DND-41 (cell line): Measurements from ENCODE around the gene ACCS.

Experiments used
- ATAC-seq: fragments of 200-7000 bp; cut with Tn5 transposase; 3 replicates; pipeline ENCODE4 v1.9.1; 2021; ENCODE audit warnings: low read depth; ENCODE audit not compliant: insufficient read depth
- DNase-seq: peaks from one replicate; pipeline ENCODE4 v3.0.0-alpha.2; 2020
- H2AFZ ChIP-seq: 2 replicates; pipeline ENCODE4 v1.6.0; 2012; ENCODE audit warnings: low read depth, low read length
- H3K27ac ChIP-seq: 2 replicates; pipeline ENCODE4 v1.5.1; 2012; ENCODE audit warnings: low read length, inconsistent platforms
- H3K27me3 ChIP-seq: fragments of 200-600 bp; sonication (generic); 2 replicates; pipeline ENCODE4 v1.6.0; 2012; ENCODE audit warnings: low read length, mild to moderate bottlenecking, inconsistent platforms; ENCODE audit not compliant: insufficient read depth, poor library complexity
- H3K36me3 ChIP-seq: 2 replicates; pipeline ENCODE4 v1.5.1; 2012; ENCODE audit warnings: low read length, inconsistent platforms; ENCODE audit not compliant: insufficient read depth
- H3K4me1 ChIP-seq: 2 replicates; pipeline ENCODE4 v1.5.1; 2012; ENCODE audit warnings: mild to moderate bottlenecking, low read length; ENCODE audit not compliant: insufficient read depth
- H3K4me2 ChIP-seq: 2 replicates; pipeline ENCODE4 v1.6.0; 2012; ENCODE audit warnings: mild to moderate bottlenecking, moderate library complexity, low read length, inconsistent platforms; ENCODE audit not compliant: insufficient read depth
- H3K4me3 ChIP-seq, 2 experiments: fragments of 200-600 bp in 1 of 2; shearing (Covaris generic) in 1 of 2; 2 replicates each; pipeline ENCODE4 v1.5.1; 2012 to 2016; ENCODE audit warnings: inconsistent platforms in 2 of 2, low read length in 2 of 2, mild to moderate bottlenecking in 2 of 2, low read depth in 1 of 2, moderate library complexity in 1 of 2
- H3K79me2 ChIP-seq: 2 replicates; pipeline ENCODE4 v1.6.0; 2012; ENCODE audit warnings: low read length, inconsistent platforms; ENCODE audit not compliant: insufficient read depth
- H3K9ac ChIP-seq: 2 replicates; pipeline ENCODE4 v1.6.0; 2012; ENCODE audit warnings: low read depth, mild to moderate bottlenecking, inconsistent platforms, low read length, moderate library complexity
- H3K9me3 ChIP-seq: 2 replicates; pipeline ENCODE4 v1.5.1; 2012; ENCODE audit warnings: low read length, moderate library complexity, mild to moderate bottlenecking, inconsistent platforms; ENCODE audit not compliant: insufficient read depth, severe bottlenecking
- H4K20me1 ChIP-seq: 2 replicates; pipeline ENCODE4 v1.6.0; 2012; ENCODE audit warnings: low read length; ENCODE audit not compliant: insufficient read depth
- CTCF ChIP-seq: IDR thresholded peaks from 2 replicates; pipeline ENCODE4 v1.5.1; 2012; ENCODE audit warnings: borderline replicate concordance, low read length, moderate library complexity, mild to moderate bottlenecking; ENCODE audit not compliant: poor library complexity, severe bottlenecking; ENCODE audit errors: extremely low read depth
- EZH2 ChIP-seq: IDR thresholded peaks from 3 replicates; pipeline ENCODE4 v1.6.1; 2012; ENCODE audit warnings: borderline replicate concordance, low read depth, mild to moderate bottlenecking, moderate library complexity, low read length, inconsistent platforms; ENCODE audit not compliant: severe bottlenecking

Gene ACCS

DNA sequence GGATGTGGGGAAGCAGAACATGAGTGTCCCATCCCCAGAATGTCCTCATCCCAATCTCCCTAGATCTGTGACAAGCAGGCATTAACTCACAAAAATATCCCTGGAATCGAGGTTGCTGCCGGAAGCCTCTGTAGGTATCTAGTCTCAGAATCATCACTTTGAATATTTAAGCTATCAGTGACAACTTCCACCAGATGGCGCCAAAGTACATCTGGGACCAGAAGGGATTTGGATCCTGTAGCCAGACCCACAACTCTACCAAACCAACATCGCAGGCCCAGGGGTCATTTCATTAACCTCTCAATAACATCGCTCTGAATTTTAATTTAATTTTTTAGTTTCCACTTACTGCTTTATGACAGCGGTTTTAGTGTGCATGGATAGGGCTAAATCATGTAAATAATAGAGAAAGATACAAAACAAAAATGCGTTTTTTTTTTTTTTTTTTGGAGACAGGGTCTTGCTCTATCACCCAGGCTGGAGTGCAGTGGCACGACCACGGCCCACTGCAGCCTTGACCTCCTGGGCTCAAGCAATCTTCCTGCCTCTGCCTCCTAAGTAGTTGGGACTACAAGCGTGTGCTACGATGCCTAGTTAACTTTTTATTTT lies 28.3 kb downstream of the ACCS start:
- H3K9me3 ChIP-seq = no peaks in the 10 kb centered on the region
- no peaks in the 10 kb centered on the region; the same call in 1 of the 2 replicates for H3K36me3 ChIP-seq
- H3K27me3 ChIP-seq = peaks cover 15% of the 10 kb centered on the region
- no peak overlapping the region for H3K4me3 ChIP-seq
- peaks cover 24% of the 10 kb centered on the region for H3K79me2 ChIP-seq
- H3K4me2 ChIP-seq = no peak overlapping the region; the same call in 1 of the 2 replicates
- TF ChIP-seq CTCF = peak; percentile 85
- TF ChIP-seq EZH2 = no peak
- no peak overlapping the region for H3K27ac ChIP-seq
- no peak overlapping the region for H3K9ac ChIP-seq
- H3K4me1 ChIP-seq = peaks cover 25% of the 10 kb centered on the region
- peak; percentile 80 for DNase-seq
- H4K20me1 ChIP-seq = 0 out of 2 replicates have a peak, but pooled peaks cover 3% of the 10 kb centered on the region
- ATAC-seq = peak; percentile 71
- no peak overlapping the region for H2AFZ ChIP-seq

- ATAC-seq (peak; percentile 90), DNase-seq (peak; percentile 79)
- Histone ChIP-seq H3K9ac (peak within 1 kb of the TSS; percentile 86), H3K36me3 (no peaks in the 10 kb centered on the region; the same call in 1 of the 2 replicates), H2AFZ (peak within 1 kb of the TSS; percentile 93), H3K4me2 (peak within 1 kb of the TSS; percentile 87), H3K27ac (peak within 1 kb of the TSS; percentile 61), H3K9me3 (no peaks in the 10 kb centered on the region), H3K4me1 (peaks cover 25% of the 10 kb centered on the region), H4K20me1 (peaks cover 13% of the 10 kb centered on the region; the same call in 1 of the 2 replicates), H3K79me2 (peaks cover 31% of the 10 kb centered on the region), H3K27me3 (peaks cover 12% of the 10 kb centered on the region), H3K4me3 (peak within 1 kb of the TSS; percentile 49 to 88)
- no peak for TF ChIP-seq EZH2
- TF ChIP-seq CTCF = peak; percentile 84
These were observed 29.7 kb downstream of the ACCS start, which contains the start of gene EXT2 for GRCh38 chr11:44095506-44096359. TSS of gene EXT2 (plus strand) at chr11:44095678. CDS start at chr11:44107713, 12,035 bp downstream.

- Histone ChIP-seq H3K4me2 (peak overlapping the region; percentile 87), H3K36me3 (no peaks in the 10 kb centered on the region; the same call in 1 of the 2 replicates), H3K27ac (peak overlapping the region; percentile 61; the same call in 1 of the 2 replicates), H3K9me3 (no peaks in the 10 kb centered on the region), H3K9ac (peak overlapping the region; percentile 86), H3K4me1 (peaks cover 25% of the 10 kb centered on the region), H3K79me2 (peaks cover 34% of the 10 kb centered on the region), H3K4me3 (peak overlapping the region; percentile 49 to 88), H2AFZ (0 out of 2 replicates have a peak overlapping the region, but pooled peaks have one; percentile 93), H3K27me3 (peaks cover 11% of the 10 kb centered on the region), H4K20me1 (peaks cover 21% of the 10 kb centered on the region; the same call in 1 of the 2 replicates)
- ATAC-seq (peak; percentile 3; the same call in 1 of the 3 replicates), DNase-seq (no peak)
- TF ChIP-seq EZH2 (no peak), CTCF (no peak)
These were observed 30.5 kb downstream of the ACCS start for GRCh38 chr11:44096360-44097185.
